H9 (cell line): ENCODE results near the gene CACNA1G. TPM values are rescaled to one million over a fixed set of nuclear protein-coding genes. Genes with fewer than 3 reads are reported as not detected.

Experiments
- DNase-seq: peaks from one replicate; pipeline ENCODE4 v3.0.0-alpha.2; 2017
- H2AFZ ChIP-seq: one replicate; pipeline ENCODE4 v1.6.1; 2013; ENCODE audit warnings: mild to moderate bottlenecking, low read length, control low read depth, moderate library complexity
- H2AK5ac ChIP-seq: 2 replicates; pipeline ENCODE4 v1.6.1; 2013; ENCODE audit warnings: low read length, control low read depth, mixed read lengths; ENCODE audit not compliant: insufficient read length
- H2BK120ac ChIP-seq: one replicate; pipeline ENCODE4 v1.6.1; 2013; ENCODE audit warnings: low read depth, mild to moderate bottlenecking, low read length, control low read depth, inconsistent platforms; ENCODE audit not compliant: poor library complexity, severe bottlenecking
- H2BK12ac ChIP-seq: 2 replicates; pipeline ENCODE4 v1.6.1; 2013; ENCODE audit warnings: low read length, control low read depth, mixed read lengths, low read depth; ENCODE audit not compliant: insufficient read length
- H2BK15ac ChIP-seq: 2 replicates; pipeline ENCODE4 v1.6.1; 2013; ENCODE audit warnings: low read depth, low read length, control low read depth
- H2BK20ac ChIP-seq: one replicate; pipeline ENCODE4 v1.6.1; 2013; ENCODE audit warnings: low read depth, mild to moderate bottlenecking, low read length, control low read depth, inconsistent platforms; ENCODE audit not compliant: poor library complexity, severe bottlenecking
- H2BK5ac ChIP-seq: 2 replicates; pipeline ENCODE4 v1.6.1; 2013; ENCODE audit warnings: low read length, control low read depth, mixed read lengths; ENCODE audit not compliant: insufficient read length
- H3K14ac ChIP-seq: 2 replicates; pipeline ENCODE4 v1.6.1; 2013; ENCODE audit warnings: low read length, control low read depth; ENCODE audit not compliant: insufficient read depth
- H3K18ac ChIP-seq: 2 replicates; pipeline ENCODE4 v1.6.1; 2013; ENCODE audit warnings: low read depth, mild to moderate bottlenecking, mixed read lengths, low read length, control low read depth; ENCODE audit not compliant: insufficient read length
- H3K23ac ChIP-seq: 2 replicates; pipeline ENCODE4 v1.6.1; 2013; ENCODE audit warnings: low read length, control low read depth, mixed read lengths, low read depth; ENCODE audit not compliant: insufficient read length
- H3K23me2 ChIP-seq: 2 replicates; pipeline ENCODE4 v1.6.1; 2013; ENCODE audit warnings: low read depth, mild to moderate bottlenecking, mixed read lengths, low read length, control low read depth; ENCODE audit not compliant: insufficient read length, poor library complexity, severe bottlenecking
- H3K27ac ChIP-seq: 2 replicates; pipeline ENCODE4 v1.5.1; 2013; ENCODE audit warnings: low read length, control low read depth, mixed read lengths, low read depth; ENCODE audit not compliant: insufficient read length
- H3K27me3 ChIP-seq: 2 replicates; pipeline ENCODE4 v1.6.1; 2013; ENCODE audit warnings: low read length, control low read depth, inconsistent platforms; ENCODE audit not compliant: insufficient read depth
- H3K4ac ChIP-seq: 2 replicates; pipeline ENCODE4 v1.6.1; 2013; ENCODE audit warnings: low read depth, mild to moderate bottlenecking, control low read depth, inconsistent platforms, low read length, moderate library complexity
- H3K4me1 ChIP-seq: 2 replicates; pipeline ENCODE4 v1.6.1; 2013; ENCODE audit warnings: low read length, control low read depth, inconsistent platforms; ENCODE audit not compliant: insufficient read depth
- H3K4me2 ChIP-seq: 2 replicates; pipeline ENCODE4 v1.6.1; 2013; ENCODE audit warnings: low read length, control low read depth, mixed read lengths; ENCODE audit not compliant: insufficient read length, insufficient read depth
- H3K56ac ChIP-seq: 2 replicates; pipeline ENCODE4 v1.6.1; 2013; ENCODE audit warnings: low read depth, mild to moderate bottlenecking, mixed read lengths, low read length, control low read depth; ENCODE audit not compliant: insufficient read length
- H3K79me1 ChIP-seq: 2 replicates; pipeline ENCODE4 v1.6.1; 2013; ENCODE audit warnings: low read depth, mild to moderate bottlenecking, moderate library complexity, low read length, control low read depth, inconsistent platforms; ENCODE audit not compliant: insufficient read depth, poor library complexity, severe bottlenecking
- H3K79me2 ChIP-seq: 2 replicates; pipeline ENCODE4 v1.6.1; 2013; ENCODE audit warnings: low read length, control low read depth, inconsistent platforms; ENCODE audit not compliant: insufficient read depth
- H3K9ac ChIP-seq: 2 replicates; pipeline ENCODE4 v1.6.1; 2013; ENCODE audit warnings: low read length, control low read depth, mixed read lengths; ENCODE audit not compliant: insufficient read length; ENCODE audit errors: extremely low read depth
- H3K9me3 ChIP-seq: one replicate; pipeline ENCODE4 v1.6.1; 2013; ENCODE audit warnings: low read depth, low read length, inconsistent platforms; ENCODE audit not compliant: control insufficient read depth
- H3T11ph ChIP-seq: one replicate; pipeline ENCODE4 v1.6.1; 2013; ENCODE audit warnings: mild to moderate bottlenecking, low read length, control low read depth, inconsistent platforms
- H4K20me1 ChIP-seq: one replicate; pipeline ENCODE4 v1.6.1; 2013; ENCODE audit not compliant: control insufficient read depth, insufficient read length, insufficient read depth
- H4K5ac ChIP-seq: 2 replicates; pipeline ENCODE4 v1.6.1; 2013; ENCODE audit warnings: low read depth, mild to moderate bottlenecking, mixed read lengths, low read length, control low read depth; ENCODE audit not compliant: insufficient read length
- H4K8ac ChIP-seq: replicated peaks from 2 replicates; pipeline ENCODE4 v1.6.1; 2013; ENCODE audit warnings: low read length, control low read depth, mixed read lengths, low read depth; ENCODE audit not compliant: insufficient read length
- H4K91ac ChIP-seq: 2 replicates; pipeline ENCODE4 v1.6.1; 2013; ENCODE audit warnings: low read depth, mild to moderate bottlenecking, moderate library complexity, mixed read lengths, low read length, control low read depth; ENCODE audit not compliant: insufficient read length
- H3K27ac Mint-ChIP-seq, 3 experiments: 2 replicates in 2 of 3; 3 replicates in 1 of 3; pipeline ENCODE4 v1.8.0; 2020 to 2021; ENCODE audit warnings: mixed read lengths in 3 of 3, mild to moderate bottlenecking in 1 of 3, moderate library complexity in 1 of 3
- H3K27me3 Mint-ChIP-seq: 2 replicates; pipeline ENCODE4 v1.8.0; 2021; ENCODE audit warnings: low read depth, mild to moderate bottlenecking, moderate library complexity, mixed read lengths
- H3K36me3 Mint-ChIP-seq, 3 experiments: 2 replicates in 2 of 3; 3 replicates in 1 of 3; pipeline ENCODE4 v1.8.0; 2020 to 2021; ENCODE audit warnings: low read depth in 3 of 3, mixed read lengths in 3 of 3; ENCODE audit not compliant: insufficient read depth in 1 of 3
- H3K4me1 Mint-ChIP-seq, 2 experiments: 2 replicates each; pipeline ENCODE4 v1.8.0; 2020; ENCODE audit warnings: mixed read lengths in 2 of 2
- H3K4me3 Mint-ChIP-seq, 2 experiments: 2 replicates in 1 of 2; 3 replicates in 1 of 2; pipeline ENCODE4 v1.8.0; 2020 to 2021; ENCODE audit warnings: mild to moderate bottlenecking in 2 of 2, mixed read lengths in 2 of 2, moderate library complexity in 1 of 2
- H3K9me3 Mint-ChIP-seq, 2 experiments: 2 replicates in 1 of 2; 3 replicates in 1 of 2; pipeline ENCODE4 v1.8.0; 2020; ENCODE audit warnings: mild to moderate bottlenecking in 2 of 2, mixed read lengths in 2 of 2, moderate library complexity in 1 of 2
- WGBS: extraction: QIAGEN DNeasy Blood & Tissue Kit; methylation state at CpG from one replicate; pipeline ENCODE4 v1.1.7; 2013; ENCODE audit warnings: missing lambda C conversion rate, low lambda C conversion rate, mixed read lengths; ENCODE audit not compliant: insufficient read length; ENCODE audit errors: extremely low coverage; 5-methylcytosine and 5-hydroxymethylcytosine counted together
- total RNA-seq: library from RNA; stranded (reverse); gene quantifications from 2 replicates; pipeline ENCODE4 v1.2.1, GENCODE V29; 2021
- TF ChIP-seq, protein P1 (sequence below): fragments of 200-600 bp; sonication (generic); conservative IDR thresholded peaks from 3 replicates; pipeline ENCODE4 v1.8.0; 2021; ENCODE audit warnings: antibody characterized with exemption, mild to moderate bottlenecking

The CACNA1G gene
- total RNA-seq, 1 experiment from 2014 or later = 1.5 TPM

DNA sequence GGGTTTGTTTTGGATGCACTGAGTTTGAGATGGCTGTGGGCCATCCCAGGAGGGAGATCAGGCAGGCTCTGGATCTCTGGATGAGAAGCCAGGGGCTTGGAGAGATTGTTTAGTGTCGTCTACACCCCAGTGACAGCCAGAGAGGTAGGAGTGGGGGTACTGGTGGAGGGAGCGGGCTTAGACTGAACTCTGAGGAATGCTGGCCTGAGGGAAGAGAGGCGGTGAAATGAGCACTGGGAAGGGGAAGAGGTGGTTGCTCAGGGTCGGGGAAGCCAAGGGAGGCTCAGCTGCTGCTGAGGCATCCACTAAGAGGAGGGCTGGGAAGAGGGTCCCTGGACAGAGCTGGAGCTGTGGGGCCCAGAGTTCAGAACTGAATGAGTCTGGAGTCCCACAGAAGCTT, 23.6 kb downstream of the CACNA1G start:
- no peak overlapping the region for H2BK20ac ChIP-seq
- no peaks in the 10 kb centered on the region for H3K9me3 ChIP-seq
- H2AFZ ChIP-seq = no peak overlapping the region
- TF ChIP-seq, protein P1, sequence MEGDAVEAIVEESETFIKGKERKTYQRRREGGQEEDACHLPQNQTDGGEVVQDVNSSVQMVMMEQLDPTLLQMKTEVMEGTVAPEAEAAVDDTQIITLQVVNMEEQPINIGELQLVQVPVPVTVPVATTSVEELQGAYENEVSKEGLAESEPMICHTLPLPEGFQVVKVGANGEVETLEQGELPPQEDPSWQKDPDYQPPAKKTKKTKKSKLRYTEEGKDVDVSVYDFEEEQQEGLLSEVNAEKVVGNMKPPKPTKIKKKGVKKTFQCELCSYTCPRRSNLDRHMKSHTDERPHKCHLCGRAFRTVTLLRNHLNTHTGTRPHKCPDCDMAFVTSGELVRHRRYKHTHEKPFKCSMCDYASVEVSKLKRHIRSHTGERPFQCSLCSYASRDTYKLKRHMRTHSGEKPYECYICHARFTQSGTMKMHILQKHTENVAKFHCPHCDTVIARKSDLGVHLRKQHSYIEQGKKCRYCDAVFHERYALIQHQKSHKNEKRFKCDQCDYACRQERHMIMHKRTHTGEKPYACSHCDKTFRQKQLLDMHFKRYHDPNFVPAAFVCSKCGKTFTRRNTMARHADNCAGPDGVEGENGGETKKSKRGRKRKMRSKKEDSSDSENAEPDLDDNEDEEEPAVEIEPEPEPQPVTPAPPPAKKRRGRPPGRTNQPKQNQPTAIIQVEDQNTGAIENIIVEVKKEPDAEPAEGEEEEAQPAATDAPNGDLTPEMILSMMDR = no peak
- no peak for DNase-seq
- no peak overlapping the region for H3K56ac ChIP-seq
- no CpG with 5 or more reads among the region's 4 CpGs for WGBS
- no peaks in the 10 kb centered on the region for H3K79me1 ChIP-seq
- H3K4me1 ChIP-seq = no peaks in the 10 kb centered on the region; the same call in 1 of the 2 replicates
- Mint-ChIP-seq H3K4me3 (no peak overlapping the region), H3K4me1 (peaks cover 37 to 58% of the 10 kb centered on the region in 2 experiments), H3K27me3 (peaks cover 18% of the 10 kb centered on the region), H3K27ac (peak overlapping the region in 1 of 3 experiments; percentile 18; a peak in 4 of 7 replicates), H3K36me3 (peaks cover 0 to 4% (median 0%) of the 10 kb centered on the region in 3 experiments; a peak in 4 of 7 replicates), H3K9me3 (no peaks in the 10 kb centered on the region)
- H2BK15ac ChIP-seq = no peak overlapping the region
- H3K4ac ChIP-seq = no peak overlapping the region
- H3T11ph ChIP-seq = no peak overlapping the region
- H3K4me2 ChIP-seq = no peak overlapping the region
- no peak overlapping the region for H3K9ac ChIP-seq
- no peak overlapping the region for H2AK5ac ChIP-seq
- H3K27me3 ChIP-seq = no peaks in the 10 kb centered on the region
- no peaks in the 10 kb centered on the region for H3K79me2 ChIP-seq
- H2BK120ac ChIP-seq = no peak overlapping the region
- no peak overlapping the region for H2BK5ac ChIP-seq
- no peak overlapping the region for H3K18ac ChIP-seq
- no peak overlapping the region for H2BK12ac ChIP-seq
- H3K27ac ChIP-seq = no peak overlapping the region
- no peak overlapping the region for H4K5ac ChIP-seq
- H4K8ac ChIP-seq = no peak overlapping the region
- no peak overlapping the region for H3K23ac ChIP-seq
- no peaks in the 10 kb centered on the region for H3K23me2 ChIP-seq
- H4K20me1 ChIP-seq = peaks cover 2% of the 10 kb centered on the region
- H4K91ac ChIP-seq = no peak overlapping the region
- no peak overlapping the region for H3K14ac ChIP-seq
